Smooth muscle cell (in vitro differentiated cells): Measurements from ENCODE around the gene GPR162. TPM values are rescaled to one million over a fixed set of nuclear protein-coding genes. Genes with fewer than 3 reads are reported as not detected.
A peak's percentile ranks its signal among the peaks of the same experiment; 100 is the strongest.

Experiments
- DNase-seq: peaks from one replicate; lab custom pipeline; 2025; ENCODE audit not compliant: unreplicated experiment; lab: John Stamatoyannopoulos, UW
- H2AFZ ChIP-seq: fragments of 200-600 bp; sonication (generic); 2 replicates; pipeline ENCODE4 v1.6.0; 2016; ENCODE audit warnings: antibody characterized with exemption, low read depth, mild to moderate bottlenecking
- H3F3A ChIP-seq: fragments of 200-600 bp; sonication (generic); 2 replicates; pipeline ENCODE4 v1.6.0; 2017; ENCODE audit warnings: antibody characterized with exemption, low read depth
- H3K27ac ChIP-seq: fragments of 200-600 bp; sonication (generic); 2 replicates; pipeline ENCODE4 v1.5.1; 2016; ENCODE audit warnings: low read depth, mild to moderate bottlenecking
- H3K27me3 ChIP-seq: fragments of 200-600 bp; sonication (generic); 2 replicates; pipeline ENCODE4 v1.6.1; 2016; ENCODE audit warnings: low read depth, mild to moderate bottlenecking
- H3K36me3 ChIP-seq: fragments of 200-600 bp; sonication (generic); 2 replicates; pipeline ENCODE4 v1.5.1; 2016; ENCODE audit warnings: low read depth
- H3K4me1 ChIP-seq: fragments of 200-600 bp; sonication (generic); 2 replicates; pipeline ENCODE4 v1.5.1; 2016; ENCODE audit warnings: low read depth
- H3K4me2 ChIP-seq: fragments of 200-600 bp; sonication (generic); 2 replicates; pipeline ENCODE4 v1.6.0; 2016; ENCODE audit warnings: mild to moderate bottlenecking
- H3K4me3 ChIP-seq: fragments of 200-600 bp; sonication (generic); 2 replicates; pipeline ENCODE4 v1.5.1; 2016; ENCODE audit warnings: mild to moderate bottlenecking
- H3K79me2 ChIP-seq: fragments of 200-600 bp; sonication (generic); 2 replicates; pipeline ENCODE4 v1.6.0; 2016; ENCODE audit warnings: low read depth, mild to moderate bottlenecking
- H3K9ac ChIP-seq: fragments of 200-600 bp; sonication (generic); 2 replicates; pipeline ENCODE4 v1.6.0; 2016; ENCODE audit warnings: low read depth
- H3K9me3 ChIP-seq: fragments of 200-600 bp; sonication (generic); replicated peaks from 2 replicates; pipeline ENCODE4 v1.5.1; 2016; ENCODE audit warnings: low read depth
- H4K20me1 ChIP-seq: fragments of 200-600 bp; sonication (generic); 2 replicates; pipeline ENCODE4 v1.6.0; 2016; ENCODE audit warnings: low read depth
- WGBS: methylation state at CpG from one replicate; pipeline ENCODE4 v1.1.7; 2016; ENCODE audit warnings: low lambda C conversion rate; 5-methylcytosine and 5-hydroxymethylcytosine counted together
- polyA plus RNA-seq: library from polyadenylated mRNA; unstranded; fragments of >200 nt; fragmentation: Nextera tagmentation; extraction: Ambion mirVana; gene quantifications from 2 replicates; pipeline ENCODE4 v1.2.1, GENCODE V29; 2016
- total RNA-seq: library from RNA; depleted of rRNA; stranded (reverse); fragments of >200 nt; gene quantifications from 2 replicates; pipeline ENCODE4 v1.2.3, GENCODE V29; 2014
- TF ChIP-seq, protein P1 (sequence below): fragments of 200-600 bp; sonication (generic); IDR thresholded peaks from 2 replicates; pipeline ENCODE4 v1.5.1; 2017; ENCODE audit warnings: borderline replicate concordance, mild to moderate bottlenecking, antibody characterized with exemption; ENCODE audit not compliant: insufficient read depth, poor library complexity, severe bottlenecking

GPR162 gene
- total and polyA plus RNA-seq, 2 experiments from 2014 or later, result 0.76 to 2.1 TPM

DNA sequence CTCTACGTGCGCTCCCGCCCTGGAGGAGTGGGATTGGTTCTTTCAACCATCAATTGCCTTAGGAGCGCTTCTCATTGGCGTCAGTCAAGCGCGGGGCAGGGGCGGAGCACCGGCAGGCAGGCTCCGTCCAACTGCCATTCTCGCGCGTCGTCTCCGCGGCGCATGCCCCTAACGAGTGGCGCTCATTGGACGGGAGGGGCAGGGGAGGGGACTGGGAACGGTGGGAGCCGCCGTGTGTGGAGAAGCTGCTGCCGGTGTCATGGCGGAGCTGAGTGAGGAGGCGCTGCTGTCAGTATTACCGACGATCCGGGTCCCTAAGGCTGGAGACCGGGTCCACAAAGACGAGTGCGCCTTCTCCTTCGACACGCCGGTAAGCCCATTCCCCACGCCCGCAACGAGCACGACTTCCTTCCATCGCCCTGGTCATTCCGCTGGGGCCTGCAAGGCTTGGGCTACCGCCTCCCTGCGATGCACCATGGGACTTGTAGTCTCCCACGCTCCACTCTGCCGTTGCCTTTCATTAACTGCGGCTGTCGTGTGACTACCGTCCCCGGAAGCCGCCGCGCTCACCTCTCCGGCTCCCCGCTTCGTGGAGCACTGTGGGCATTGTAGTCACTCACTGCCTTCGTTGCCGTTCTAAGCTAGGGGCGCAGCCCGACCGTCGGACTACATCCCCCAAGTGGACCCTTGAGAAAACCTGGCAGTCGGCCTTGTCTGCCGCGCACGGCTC is 30.5 kb downstream of the GPR162 start, which contains the start of gene USP5:
Gene USP5, plus strand, starts transcription at position 230 of the 730 bp plus-strand sequence. Its CDS starts 30 bp downstream, at position 260.
- Histone ChIP-seq H3K9me3 (no peaks in the 10 kb centered on the region), H3F3A (peaks cover 7% of the 10 kb centered on the region), H3K4me3 (peak within 1 kb of the TSS; percentile 69), H3K79me2 (peaks cover 20% of the 10 kb centered on the region), H3K4me2 (peak within 1 kb of the TSS; percentile 84), H2AFZ (peak within 1 kb of the TSS; percentile 65), H3K27ac (peak within 1 kb of the TSS; percentile 82), H3K36me3 (no peaks in the 10 kb centered on the region), H3K4me1 (no peaks in the 10 kb centered on the region), H3K9ac (peak within 1 kb of the TSS; percentile 35), H4K20me1 (peaks cover 3% of the 10 kb centered on the region), H3K27me3 (no peaks in the 10 kb centered on the region)
- peak; percentile 98 for DNase-seq
- under 1% methylated on average over 59 of the region's 65 CpGs for WGBS
- TF ChIP-seq, protein P1, sequence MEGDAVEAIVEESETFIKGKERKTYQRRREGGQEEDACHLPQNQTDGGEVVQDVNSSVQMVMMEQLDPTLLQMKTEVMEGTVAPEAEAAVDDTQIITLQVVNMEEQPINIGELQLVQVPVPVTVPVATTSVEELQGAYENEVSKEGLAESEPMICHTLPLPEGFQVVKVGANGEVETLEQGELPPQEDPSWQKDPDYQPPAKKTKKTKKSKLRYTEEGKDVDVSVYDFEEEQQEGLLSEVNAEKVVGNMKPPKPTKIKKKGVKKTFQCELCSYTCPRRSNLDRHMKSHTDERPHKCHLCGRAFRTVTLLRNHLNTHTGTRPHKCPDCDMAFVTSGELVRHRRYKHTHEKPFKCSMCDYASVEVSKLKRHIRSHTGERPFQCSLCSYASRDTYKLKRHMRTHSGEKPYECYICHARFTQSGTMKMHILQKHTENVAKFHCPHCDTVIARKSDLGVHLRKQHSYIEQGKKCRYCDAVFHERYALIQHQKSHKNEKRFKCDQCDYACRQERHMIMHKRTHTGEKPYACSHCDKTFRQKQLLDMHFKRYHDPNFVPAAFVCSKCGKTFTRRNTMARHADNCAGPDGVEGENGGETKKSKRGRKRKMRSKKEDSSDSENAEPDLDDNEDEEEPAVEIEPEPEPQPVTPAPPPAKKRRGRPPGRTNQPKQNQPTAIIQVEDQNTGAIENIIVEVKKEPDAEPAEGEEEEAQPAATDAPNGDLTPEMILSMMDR, result no peak

DNA sequence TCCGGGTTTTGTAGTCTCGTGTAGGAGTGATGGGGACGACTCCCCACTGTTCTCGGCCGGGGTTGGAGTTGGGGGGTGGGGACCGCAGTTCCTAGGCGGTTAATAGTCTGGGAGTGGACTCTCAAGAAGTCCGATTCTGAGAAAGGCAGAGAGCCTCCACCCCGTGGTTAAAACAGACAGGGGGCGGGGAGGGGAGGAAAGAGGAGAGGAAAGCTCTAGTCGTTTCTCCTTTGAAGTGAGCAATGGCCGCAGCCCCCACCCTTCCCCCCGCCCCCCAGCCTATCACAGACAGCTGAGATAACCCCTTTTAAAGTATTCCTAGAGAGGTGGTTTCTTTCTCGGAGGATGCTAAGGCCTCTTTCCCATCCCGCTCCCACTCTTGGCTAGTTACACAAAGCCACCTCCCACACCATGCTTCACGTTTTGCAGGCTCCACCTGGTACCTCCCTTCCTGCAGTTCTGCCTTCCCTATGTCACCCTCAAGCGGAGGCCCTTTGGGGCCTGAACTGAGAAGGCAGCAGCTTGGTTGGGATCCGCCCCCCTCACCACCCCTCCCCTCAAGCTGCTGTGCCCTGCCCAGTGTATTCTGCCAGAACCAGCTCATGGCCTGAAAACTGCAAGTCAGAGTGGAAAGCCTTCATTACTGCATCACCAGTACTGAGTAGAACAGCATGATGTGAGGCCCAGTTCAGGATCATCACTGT is 31.2 kb downstream of the GPR162 start:
- peaks cover 20% of the 10 kb centered on the region for H3K79me2 ChIP-seq
- no peaks in the 10 kb centered on the region for H3K4me1 ChIP-seq
- no peaks in the 10 kb centered on the region for H3K27me3 ChIP-seq
- no peak overlapping the region for H2AFZ ChIP-seq
- H3K4me2 ChIP-seq, result peak overlapping the region; percentile 83
- H3K27ac ChIP-seq, result peak overlapping the region; percentile 43
- WGBS, result 1% methylated on average over 15 of the region's 18 CpGs
- TF ChIP-seq, protein P1, result no peak
- H4K20me1 ChIP-seq, result peaks cover 3% of the 10 kb centered on the region
- H3K9me3 ChIP-seq, result no peaks in the 10 kb centered on the region
- H3K36me3 ChIP-seq, result no peaks in the 10 kb centered on the region
- no peak for DNase-seq
- peaks cover 7% of the 10 kb centered on the region for H3F3A ChIP-seq
- peak overlapping the region; percentile 69 for H3K4me3 ChIP-seq
- H3K9ac ChIP-seq, result peak overlapping the region; percentile 21

DNA sequence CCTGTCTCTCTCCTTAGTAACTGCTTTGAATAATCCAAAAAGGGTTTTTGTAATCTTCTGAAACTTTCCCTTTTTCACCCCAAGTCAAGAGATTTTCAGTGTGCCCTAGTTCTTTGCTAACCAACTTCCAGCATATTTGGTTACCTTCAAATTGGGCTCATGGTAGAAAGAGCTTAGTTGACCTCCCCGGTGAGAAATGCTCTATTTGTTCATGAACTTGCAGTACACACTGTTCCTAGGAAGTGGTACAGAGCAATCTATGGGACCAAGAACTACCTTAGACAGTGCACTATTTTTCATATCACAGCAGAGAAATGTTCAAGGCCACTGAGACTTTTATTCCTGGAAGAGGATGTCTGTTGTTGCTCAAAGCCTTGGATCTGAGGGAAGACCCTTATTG is 32.0 kb downstream of the GPR162 start:
- DNase-seq, result no peak
- Histone ChIP-seq H3K79me2 (peaks cover 20% of the 10 kb centered on the region), H3K4me2 (peak overlapping the region; percentile 83), H3K9ac (peak overlapping the region; percentile 21), H3K9me3 (no peaks in the 10 kb centered on the region), H3K4me1 (no peaks in the 10 kb centered on the region), H2AFZ (no peak overlapping the region), H4K20me1 (peaks cover 3% of the 10 kb centered on the region), H3K27me3 (no peaks in the 10 kb centered on the region), H3K4me3 (peak overlapping the region; percentile 69), H3K36me3 (no peaks in the 10 kb centered on the region), H3F3A (peaks cover 7% of the 10 kb centered on the region), H3K27ac (peak overlapping the region; percentile 43)
- WGBS, result 88% methylated on average over 1 of the region's 1 CpG
- TF ChIP-seq, protein P1, result no peak
